Natural killer cell (primary cell): ENCODE data around the gene DCTPP1. TPM values are rescaled to one million over a fixed set of nuclear protein-coding genes. Genes with fewer than 3 reads are reported as not detected.

Source experiments
- ATAC-seq, 3 donors: fragments of 150-1000 bp in 2 of 3; fragments of 200-7000 bp in 1 of 3; cut with Tn5 transposase; 1 replicate in 1 of 3; 2 replicates in 2 of 3; pipeline ENCODE4 v1.10.0; 2021; ENCODE audit warnings: mild to moderate bottlenecking in 2 of 3, moderate library complexity in 2 of 3
- DNase-seq, 2 donors: peaks; one replicate each; pipeline versions ENCODE4 v3.0.0 to v3.0.0-alpha.2; 2013 to 2021; ENCODE audit warnings: mixed read lengths in 1 of 2
- H3K27ac ChIP-seq: one replicate; pipeline ENCODE4 v1.5.1; 2013; ENCODE audit warnings: mild to moderate bottlenecking, low read length
- H3K27me3 ChIP-seq: one replicate; pipeline ENCODE4 v1.6.1; 2013; ENCODE audit warnings: low read length; ENCODE audit not compliant: control insufficient read depth, insufficient read depth
- H3K36me3 ChIP-seq: one replicate; pipeline ENCODE4 v1.6.1; 2013; ENCODE audit warnings: low read length; ENCODE audit not compliant: control insufficient read depth, insufficient read depth
- H3K4me1 ChIP-seq: one replicate; pipeline ENCODE4 v1.6.1; 2013; ENCODE audit warnings: low read length; ENCODE audit not compliant: control insufficient read depth, insufficient read depth
- H3K4me3 ChIP-seq: one replicate; pipeline ENCODE4 v1.5.1; 2013; ENCODE audit warnings: low read length
- H3K9me3 ChIP-seq: one replicate; pipeline ENCODE4 v1.6.1; 2013; ENCODE audit warnings: low read length; ENCODE audit not compliant: control insufficient read depth, insufficient read depth
- H3K27ac Mint-ChIP-seq, 2 donors: one replicate each; pipeline ENCODE4 v1.8.0; 2022; ENCODE audit warnings: mild to moderate bottlenecking in 2 of 2, mixed read lengths in 2 of 2, moderate library complexity in 1 of 2
- H3K27me3 Mint-ChIP-seq, 2 donors: one replicate each; pipeline ENCODE4 v1.8.0; 2022; ENCODE audit warnings: low read depth in 2 of 2, mixed read lengths in 2 of 2
- H3K36me3 Mint-ChIP-seq: one replicate; pipeline ENCODE4 v1.8.0; 2022; ENCODE audit warnings: mixed read lengths
- H3K4me1 Mint-ChIP-seq, 2 donors: one replicate each; pipeline ENCODE4 v1.8.0; 2022; ENCODE audit warnings: mixed read lengths in 2 of 2
- H3K4me3 Mint-ChIP-seq: one replicate; pipeline ENCODE4 v1.8.0; 2022; ENCODE audit warnings: mild to moderate bottlenecking, moderate library complexity, mixed read lengths
- H3K9me3 Mint-ChIP-seq, 2 donors: one replicate each; pipeline ENCODE4 v1.8.0; 2022; ENCODE audit warnings: mixed read lengths in 2 of 2
- CTCF ChIP-seq: fragments of 200-600 bp; IDR thresholded peaks from one replicate; pipeline ENCODE4 v1.8.0; 2022; ENCODE audit warnings: antibody characterized with exemption
- WGBS: methylation state at CpG from one replicate; pipeline ENCODE4 v1.1.7; 2013; ENCODE audit warnings: missing lambda C conversion rate; ENCODE audit not compliant: insufficient coverage; 5-methylcytosine and 5-hydroxymethylcytosine counted together
- intact Hi-C: fragments of 100-400 bp; cut with micrococcal nuclease; formaldehyde crosslinking; loops from one replicate; pipeline ENCODE4 v1.14.2; 2022
- total RNA-seq, 4 donors: library from RNA; stranded (reverse); fragments of 120-200 nt in 1 of 4; gene quantifications; one replicate each; pipeline versions ENCODE4 v1.2.3 to v1.2.4, GENCODE V29; 2013 to 2022

The DCTPP1 gene
- total RNA-seq, 3 donors from 2014 or later (not counting 1 experiment from before 2014, with no cell fraction given): 11.2 to 16.9 (median 15.2) TPM

DNA sequence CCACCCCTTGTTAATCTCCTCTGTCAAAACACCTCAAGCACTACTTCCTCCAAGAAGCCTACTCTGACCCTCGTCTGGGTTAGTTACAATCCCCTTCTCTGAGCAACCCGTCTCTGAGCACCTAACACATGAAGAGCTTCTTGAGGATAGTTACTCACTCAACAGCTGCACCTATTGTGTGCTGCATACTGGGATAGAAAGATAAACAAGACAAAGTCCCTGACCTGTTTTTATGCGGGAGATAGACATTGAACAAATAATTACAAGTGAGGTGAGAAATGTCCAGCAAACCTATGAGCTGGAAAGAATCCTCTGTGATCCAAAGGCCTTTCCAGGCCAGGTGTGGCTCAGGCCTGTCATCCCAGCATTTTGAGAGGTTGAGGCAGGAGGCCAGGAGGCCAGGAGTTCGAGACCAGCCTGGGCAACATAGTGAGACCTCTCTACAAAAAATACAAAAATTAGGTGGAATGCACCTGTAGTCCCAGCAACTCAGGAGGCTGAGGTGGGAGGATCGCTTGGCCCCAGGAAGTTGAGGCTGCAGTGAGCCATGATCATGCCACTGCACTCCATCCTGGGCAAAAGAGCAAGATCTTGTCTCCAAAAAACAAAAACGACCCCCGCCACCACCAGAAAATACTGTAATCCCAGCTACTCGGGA lies 27.9 kb downstream of the DCTPP1 start:
- H3K27ac ChIP-seq: no peak overlapping the region
- DNase-seq: no peak
- peaks cover 0 to 7% of the 10 kb centered on the region in 2 donors for H3K27me3 Mint-ChIP-seq
- H3K36me3 Mint-ChIP-seq: no peaks in the 10 kb centered on the region
- 87% methylated on average over 8 of the region's 8 CpGs for WGBS
- peaks cover 49% of the 10 kb centered on the region for H3K4me1 ChIP-seq
- no peak for ATAC-seq
- no peak overlapping the region for H3K4me3 ChIP-seq
- no peak for TF ChIP-seq CTCF
- peak overlapping the region in 1 of 2 donors; percentile 88 for H3K27ac Mint-ChIP-seq
- H3K36me3 ChIP-seq: no peaks in the 10 kb centered on the region
- no peaks in the 10 kb centered on the region for H3K9me3 Mint-ChIP-seq
- H3K9me3 ChIP-seq: no peaks in the 10 kb centered on the region
- peak overlapping the region; percentile 89 for H3K4me3 Mint-ChIP-seq
- peaks cover 3% of the 10 kb centered on the region for H3K27me3 ChIP-seq
- intact Hi-C loops: loop anchor here (10.0 kb wide), 1 partner anchor 337 kb away; the partner anchor contains the start of gene ALDOA
- peaks cover 17 to 44% of the 10 kb centered on the region in 2 donors for H3K4me1 Mint-ChIP-seq

- peak overlapping the region; percentile 67 to 88 for H3K27ac Mint-ChIP-seq
- peak overlapping the region; percentile 89 for H3K4me3 Mint-ChIP-seq
- H3K27me3 ChIP-seq: peaks cover 3% of the 10 kb centered on the region
- H3K4me3 ChIP-seq: peak overlapping the region; percentile 44
- 22% methylated on average over 12 of the region's 12 CpGs for WGBS
- no peak for TF ChIP-seq CTCF
- H3K9me3 ChIP-seq: no peaks in the 10 kb centered on the region
- H3K27me3 Mint-ChIP-seq: peaks cover 0 to 7% of the 10 kb centered on the region in 2 donors
- intact Hi-C loops: loop anchor here (10.0 kb wide), 1 partner anchor 335 kb away; the partner anchor contains the start of gene ALDOA
- no peaks in the 10 kb centered on the region for H3K36me3 Mint-ChIP-seq
- H3K27ac ChIP-seq: no peak overlapping the region
- no peak for DNase-seq
- H3K4me1 ChIP-seq: peaks cover 63% of the 10 kb centered on the region
- no peaks in the 10 kb centered on the region for H3K9me3 Mint-ChIP-seq
- H3K36me3 ChIP-seq: no peaks in the 10 kb centered on the region
- ATAC-seq: no peak
- H3K4me1 Mint-ChIP-seq: peaks cover 29 to 60% of the 10 kb centered on the region in 2 donors
Measured at GRCh38 chr16:30399435-30400186, 30.2 kb downstream of the DCTPP1 start.

DNA sequence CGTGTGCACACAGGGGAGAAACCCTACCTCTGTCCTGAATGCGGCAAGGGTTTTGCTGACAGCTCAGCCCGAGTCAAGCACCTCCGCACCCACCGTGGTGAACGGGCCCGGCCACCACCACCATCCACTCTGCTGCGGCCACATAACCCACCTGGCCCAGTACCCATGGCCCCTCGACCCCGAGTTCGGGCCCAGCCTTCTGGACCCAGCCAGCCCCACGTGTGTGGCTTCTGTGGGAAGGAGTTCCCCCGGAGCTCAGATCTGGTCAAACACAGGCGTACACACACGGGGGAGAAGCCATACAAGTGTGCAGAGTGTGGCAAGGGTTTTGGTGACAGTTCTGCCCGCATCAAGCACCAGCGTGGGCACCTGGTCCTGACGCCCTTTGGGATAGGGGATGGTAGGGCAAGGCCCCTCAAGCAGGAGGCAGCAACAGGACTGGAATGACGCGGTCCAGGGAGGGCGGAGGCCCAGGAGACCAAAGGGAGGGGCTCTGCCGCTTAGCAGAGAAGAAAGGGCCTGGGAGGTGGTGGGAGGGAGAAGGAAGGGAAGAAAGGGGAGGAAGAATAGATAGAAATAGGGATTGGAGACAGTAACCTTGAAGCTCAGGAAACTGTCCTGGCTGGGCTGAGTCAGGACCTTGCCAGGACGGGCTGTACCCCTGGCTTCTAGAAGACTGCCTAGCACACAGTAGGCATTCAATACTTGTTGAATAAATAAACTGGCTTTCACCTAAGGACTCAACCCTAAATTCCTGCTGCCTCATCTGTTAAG lies 31.0 kb downstream of the DCTPP1 start:
- H3K4me1 Mint-ChIP-seq: peaks cover 33 to 64% of the 10 kb centered on the region in 2 donors
- TF ChIP-seq CTCF: no peak

More for the DNA sequence above, 31.0 kb downstream of the DCTPP1 start:
- no peak for DNase-seq
- no peak for ATAC-seq
- Mint-ChIP-seq H3K27me3 (peaks cover 0 to 7% of the 10 kb centered on the region in 2 donors), H3K4me3 (peak overlapping the region; percentile 78), H3K9me3 (no peaks in the 10 kb centered on the region), H3K36me3 (no peaks in the 10 kb centered on the region), H3K27ac (peak overlapping the region in 1 of 2 donors; percentile 58)
- no peak overlapping the region for H3K27ac ChIP-seq
- no peaks in the 10 kb centered on the region for H3K36me3 ChIP-seq
- no peak overlapping the region for H3K4me3 ChIP-seq
- intact Hi-C loops: no loop called here
- H3K27me3 ChIP-seq: peaks cover under 1% of the 10 kb centered on the region
- WGBS: 74% methylated on average over 23 of the region's 23 CpGs
- no peaks in the 10 kb centered on the region for H3K9me3 ChIP-seq
- peaks cover 67% of the 10 kb centered on the region for H3K4me1 ChIP-seq
